Measurements from ENCODE around the gene SLC39A1. TPM values are rescaled to one million over a fixed set of nuclear protein-coding genes. Genes with fewer than 3 reads are reported as not detected.
A peak's percentile ranks its signal among the peaks of the same experiment; 100 is the strongest.

The SLC39A1 gene
- total RNA-seq, 2 experiments from 2014 or later, result 41.6 to 44.2 TPM

DNA sequence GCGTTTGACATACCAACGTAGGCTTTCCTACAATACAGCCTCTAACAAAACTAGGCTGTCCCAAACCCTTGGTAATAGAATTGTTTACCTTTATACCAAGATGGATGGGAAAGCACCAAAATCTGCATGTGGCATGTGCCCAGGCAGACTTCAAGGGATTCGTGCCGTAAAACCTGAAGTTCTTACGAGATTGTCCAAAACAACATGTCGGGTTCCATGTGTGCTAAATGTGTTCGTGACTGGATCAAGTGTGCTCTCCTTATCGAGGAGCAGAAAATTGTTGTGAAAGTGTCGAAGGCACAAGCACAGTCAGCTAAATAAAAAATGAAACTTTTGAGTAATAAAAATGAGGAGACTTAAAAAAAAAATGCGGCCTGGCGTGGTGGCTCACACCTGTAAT, 32.3 kb upstream of the SLC39A1 start:
- DNase-seq (ENCODE audit: low spot score), result no peak
- peaks cover 5% of the 10 kb centered on the region; the same call in 1 of the 2 replicates for H4K20me1 ChIP-seq (ENCODE audit: insufficient read depth, low read length)
- no peaks in the 10 kb centered on the region for H3K9me2 ChIP-seq (ENCODE audit: insufficient read depth, low read length)
- no peak overlapping the region for H3K4me3 ChIP-seq (ENCODE audit: low read depth, low read length, poor library complexity, severe bottlenecking)
- POLR2A ChIA-PET, result interaction anchor here (0.6 to 1.0 kb wide), 2 partner anchors 182 to 201 kb away, joined by 3 to 4 read pairs; no protein-coding TSS in a partner anchor
- no peak overlapping the region for H2AFZ ChIP-seq (ENCODE audit: low read length)
- intact Hi-C loops (cut with micrococcal nuclease; ENCODE audit: unreplicated experiment), result no loop called here
- CTCF ChIA-PET (ENCODE audit: unreplicated experiment), result no interaction called here
- no peak for TF ChIP-seq EZH2phosphoT487 (IDR thresholded peaks at IDR 0.05; ENCODE audit: borderline replicate concordance, low read depth, low read length)
- TF ChIP-seq, protein P1, sequence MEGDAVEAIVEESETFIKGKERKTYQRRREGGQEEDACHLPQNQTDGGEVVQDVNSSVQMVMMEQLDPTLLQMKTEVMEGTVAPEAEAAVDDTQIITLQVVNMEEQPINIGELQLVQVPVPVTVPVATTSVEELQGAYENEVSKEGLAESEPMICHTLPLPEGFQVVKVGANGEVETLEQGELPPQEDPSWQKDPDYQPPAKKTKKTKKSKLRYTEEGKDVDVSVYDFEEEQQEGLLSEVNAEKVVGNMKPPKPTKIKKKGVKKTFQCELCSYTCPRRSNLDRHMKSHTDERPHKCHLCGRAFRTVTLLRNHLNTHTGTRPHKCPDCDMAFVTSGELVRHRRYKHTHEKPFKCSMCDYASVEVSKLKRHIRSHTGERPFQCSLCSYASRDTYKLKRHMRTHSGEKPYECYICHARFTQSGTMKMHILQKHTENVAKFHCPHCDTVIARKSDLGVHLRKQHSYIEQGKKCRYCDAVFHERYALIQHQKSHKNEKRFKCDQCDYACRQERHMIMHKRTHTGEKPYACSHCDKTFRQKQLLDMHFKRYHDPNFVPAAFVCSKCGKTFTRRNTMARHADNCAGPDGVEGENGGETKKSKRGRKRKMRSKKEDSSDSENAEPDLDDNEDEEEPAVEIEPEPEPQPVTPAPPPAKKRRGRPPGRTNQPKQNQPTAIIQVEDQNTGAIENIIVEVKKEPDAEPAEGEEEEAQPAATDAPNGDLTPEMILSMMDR (conservative IDR thresholded peaks at IDR 0.05; ENCODE audit: low read length), result no peak
- H3K79me2 ChIP-seq (ENCODE audit: insufficient read depth, low read depth, low read length), result peaks cover 26% of the 10 kb centered on the region
- BruUV-seq (replicated peaks), result no TSS peak
- H3K4me2 ChIP-seq (ENCODE audit: low read length), result no peak overlapping the region
- peaks cover 59% of the 10 kb centered on the region for H3K36me3 ChIP-seq (ENCODE audit: insufficient read depth, low read length)
- peaks cover 25% of the 10 kb centered on the region for H3K4me1 ChIP-seq (ENCODE audit: insufficient read depth, low read length, poor library complexity, severe bottlenecking)
- H3K9me3 ChIP-seq (ENCODE audit: low read length), result no peaks in the 10 kb centered on the region; the same call in 1 of the 2 replicates
- no peak overlapping the region for H3K27ac ChIP-seq (ENCODE audit: low read depth, low read length, poor library complexity, severe bottlenecking)

DNA sequence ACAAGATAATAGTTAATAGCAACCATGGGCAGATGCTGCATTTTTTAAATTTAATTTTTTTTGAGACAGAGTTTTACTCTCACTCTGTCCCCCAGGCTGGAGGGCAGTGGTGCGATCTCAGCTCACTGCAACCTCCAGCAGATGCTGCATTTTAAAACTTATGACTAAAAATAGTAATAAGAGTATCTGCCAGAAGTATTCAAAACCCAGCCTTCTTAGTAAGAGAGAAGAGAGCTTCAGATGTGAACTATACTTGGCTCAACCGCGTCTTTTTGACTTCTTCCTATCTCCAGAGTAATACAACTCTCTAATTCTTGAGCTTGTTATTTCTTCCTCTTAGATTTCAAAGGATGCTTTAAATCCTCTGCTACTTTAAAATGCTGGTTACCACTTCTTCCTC, 31.9 kb upstream of the SLC39A1 start:
- Histone ChIP-seq H3K36me3 (ENCODE audit: insufficient read depth, low read length) (peaks cover 58% of the 10 kb centered on the region), H4K20me1 (ENCODE audit: insufficient read depth, low read length) (peaks cover 5% of the 10 kb centered on the region; the same call in 1 of the 2 replicates), H3K4me3 (ENCODE audit: low read depth, low read length, poor library complexity, severe bottlenecking) (no peak overlapping the region), H3K4me1 (ENCODE audit: insufficient read depth, low read length, poor library complexity, severe bottlenecking) (peaks cover 27% of the 10 kb centered on the region), H3K9me2 (ENCODE audit: insufficient read depth, low read length) (no peaks in the 10 kb centered on the region), H3K4me2 (ENCODE audit: low read length) (no peak overlapping the region), H3K9me3 (ENCODE audit: low read length) (no peaks in the 10 kb centered on the region; the same call in 1 of the 2 replicates), H3K79me2 (ENCODE audit: insufficient read depth, low read depth, low read length) (peaks cover 27% of the 10 kb centered on the region), H3K27ac (ENCODE audit: low read depth, low read length, poor library complexity, severe bottlenecking) (no peak overlapping the region), H2AFZ (ENCODE audit: low read length) (no peak overlapping the region)
- ChIA-PET CTCF (ENCODE audit: unreplicated experiment) (no interaction called here), POLR2A (interaction anchor here (0.6 to 1.0 kb wide), 4 partner anchors 166 to 810 kb away, joined by 3 to 4 read pairs (median 3); no protein-coding TSS in a partner anchor)
- no TSS peak for BruUV-seq (replicated peaks)
- TF ChIP-seq EZH2phosphoT487 (IDR thresholded peaks at IDR 0.05; ENCODE audit: borderline replicate concordance, low read depth, low read length), result no peak
- TF ChIP-seq, protein P1 (conservative IDR thresholded peaks at IDR 0.05; ENCODE audit: low read length), result no peak
- DNase-seq (ENCODE audit: low spot score), result no peak
- intact Hi-C loops (cut with micrococcal nuclease; ENCODE audit: unreplicated experiment), result no loop called here

DNA sequence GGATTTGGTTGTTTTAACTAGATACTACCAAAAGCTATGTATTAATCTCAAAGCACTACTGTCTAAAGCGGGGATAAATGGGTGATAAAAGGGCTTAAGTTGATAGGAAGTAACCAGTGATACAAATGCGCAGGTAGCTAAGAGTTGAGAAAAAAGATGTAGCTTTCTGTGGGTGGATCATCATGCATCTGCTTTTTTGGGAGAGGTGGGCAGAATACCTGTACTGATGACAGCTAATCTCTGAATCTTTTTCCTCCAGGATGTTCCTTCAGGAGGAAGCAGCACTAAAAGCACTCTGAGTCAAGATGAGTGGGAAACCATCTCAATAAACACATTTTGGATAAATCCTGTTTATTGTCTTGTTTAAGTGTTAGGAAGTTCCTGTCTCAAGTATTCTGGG, 28.5 kb upstream of the SLC39A1 start:
- no peaks in the 10 kb centered on the region; the same call in 1 of the 2 replicates for H3K9me3 ChIP-seq (ENCODE audit: low read length)
- H3K9me2 ChIP-seq (ENCODE audit: insufficient read depth, low read length), result no peaks in the 10 kb centered on the region
- peaks cover 27% of the 10 kb centered on the region for H3K79me2 ChIP-seq (ENCODE audit: insufficient read depth, low read depth, low read length)
- intact Hi-C loops (cut with micrococcal nuclease; ENCODE audit: unreplicated experiment), result no loop called here
- peaks cover 39% of the 10 kb centered on the region for H3K4me1 ChIP-seq (ENCODE audit: insufficient read depth, low read length, poor library complexity, severe bottlenecking)
- peak overlapping the region; percentile 77 for H3K4me2 ChIP-seq (ENCODE audit: low read length)
- BruUV-seq (replicated peaks), result no TSS peak
- TF ChIP-seq, protein P1 (conservative IDR thresholded peaks at IDR 0.05; ENCODE audit: low read length), result no peak
- no peak for TF ChIP-seq EZH2phosphoT487 (IDR thresholded peaks at IDR 0.05; ENCODE audit: borderline replicate concordance, low read depth, low read length)
- DNase-seq (ENCODE audit: low spot score), result no peak
- peaks cover 5% of the 10 kb centered on the region; the same call in 1 of the 2 replicates for H4K20me1 ChIP-seq (ENCODE audit: insufficient read depth, low read length)
- CTCF ChIA-PET (ENCODE audit: unreplicated experiment), result interaction anchor here (0.5 kb wide), 1 partner anchor 496 kb away, joined by 3 read pairs; no protein-coding TSS in a partner anchor
- H3K36me3 ChIP-seq (ENCODE audit: insufficient read depth, low read length), result peaks cover 58% of the 10 kb centered on the region
- peak overlapping the region; percentile 62 for H3K27ac ChIP-seq (ENCODE audit: low read depth, low read length, poor library complexity, severe bottlenecking)
- POLR2A ChIA-PET, result interaction anchor here (0.6 to 0.7 kb wide), 2 partner anchors 157 to 194 kb away, joined by 3 to 4 read pairs; no protein-coding TSS in a partner anchor
- H2AFZ ChIP-seq (ENCODE audit: low read length), result no peak overlapping the region
- peak overlapping the region; percentile 81 for H3K4me3 ChIP-seq (ENCODE audit: low read depth, low read length, poor library complexity, severe bottlenecking)
